ENCODE data around the gene SGSH. TPM values are rescaled to one million over a fixed set of nuclear protein-coding genes. Genes with fewer than 3 reads are reported as not detected.

SGSH gene
- total RNA-seq, 4 donors from 2014 or later, result 14.4 to 39.7 (median 38.4) TPM

DNA sequence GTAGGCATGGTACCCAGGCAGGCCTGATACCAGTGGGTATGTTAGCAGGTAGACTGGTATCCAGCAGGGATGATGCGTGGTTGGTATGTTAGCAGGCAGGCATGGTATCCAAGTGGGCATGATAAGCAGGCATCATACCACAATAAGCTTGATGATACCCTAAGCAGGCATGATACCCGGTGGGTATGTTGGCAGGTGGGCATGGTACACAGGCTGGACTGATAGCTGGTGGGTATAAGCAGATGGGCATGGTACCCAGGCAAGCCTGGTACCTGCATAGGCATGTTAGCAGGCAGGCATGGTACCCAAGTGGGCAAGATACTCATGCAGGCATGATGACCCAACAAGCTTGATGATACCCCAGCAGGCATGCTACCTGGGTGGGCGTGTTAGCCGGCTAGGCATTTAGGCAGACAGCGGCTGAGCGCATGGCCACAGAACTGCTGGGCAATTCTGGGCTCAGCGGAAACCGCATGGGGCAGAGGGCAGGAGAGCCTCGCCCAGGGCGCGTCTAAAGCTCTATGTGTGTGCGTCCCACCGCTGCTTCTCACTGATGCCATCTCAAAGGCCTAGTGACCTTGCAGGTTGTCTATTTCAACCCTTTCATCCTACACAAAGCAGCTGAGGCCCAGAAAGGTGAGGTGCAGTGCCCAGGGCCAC lies 2.3 kb downstream of the SGSH start:
- H3K4me3 ChIP-seq, result no peak overlapping the region
- no peak overlapping the region for H3K27ac ChIP-seq
- H3K4me1 ChIP-seq, result peaks cover 0 to 6% of the 10 kb centered on the region in 2 donors
- H3K9me3 ChIP-seq, result no peaks in the 10 kb centered on the region
- no peaks in the 10 kb centered on the region for H3K36me3 ChIP-seq
- DNase-seq, result no peak
- TF ChIP-seq POLR2A (IDR thresholded peaks at IDR 0.05), result no peak
- TF ChIP-seq, protein P1, sequence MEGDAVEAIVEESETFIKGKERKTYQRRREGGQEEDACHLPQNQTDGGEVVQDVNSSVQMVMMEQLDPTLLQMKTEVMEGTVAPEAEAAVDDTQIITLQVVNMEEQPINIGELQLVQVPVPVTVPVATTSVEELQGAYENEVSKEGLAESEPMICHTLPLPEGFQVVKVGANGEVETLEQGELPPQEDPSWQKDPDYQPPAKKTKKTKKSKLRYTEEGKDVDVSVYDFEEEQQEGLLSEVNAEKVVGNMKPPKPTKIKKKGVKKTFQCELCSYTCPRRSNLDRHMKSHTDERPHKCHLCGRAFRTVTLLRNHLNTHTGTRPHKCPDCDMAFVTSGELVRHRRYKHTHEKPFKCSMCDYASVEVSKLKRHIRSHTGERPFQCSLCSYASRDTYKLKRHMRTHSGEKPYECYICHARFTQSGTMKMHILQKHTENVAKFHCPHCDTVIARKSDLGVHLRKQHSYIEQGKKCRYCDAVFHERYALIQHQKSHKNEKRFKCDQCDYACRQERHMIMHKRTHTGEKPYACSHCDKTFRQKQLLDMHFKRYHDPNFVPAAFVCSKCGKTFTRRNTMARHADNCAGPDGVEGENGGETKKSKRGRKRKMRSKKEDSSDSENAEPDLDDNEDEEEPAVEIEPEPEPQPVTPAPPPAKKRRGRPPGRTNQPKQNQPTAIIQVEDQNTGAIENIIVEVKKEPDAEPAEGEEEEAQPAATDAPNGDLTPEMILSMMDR (IDR thresholded peaks at IDR 0.05), result no peak
- H3K27me3 ChIP-seq, result no peaks in the 10 kb centered on the region
- intact Hi-C loops (cut with DNase I; ENCODE audit: low total_unique reads), result no loop called here

DNA sequence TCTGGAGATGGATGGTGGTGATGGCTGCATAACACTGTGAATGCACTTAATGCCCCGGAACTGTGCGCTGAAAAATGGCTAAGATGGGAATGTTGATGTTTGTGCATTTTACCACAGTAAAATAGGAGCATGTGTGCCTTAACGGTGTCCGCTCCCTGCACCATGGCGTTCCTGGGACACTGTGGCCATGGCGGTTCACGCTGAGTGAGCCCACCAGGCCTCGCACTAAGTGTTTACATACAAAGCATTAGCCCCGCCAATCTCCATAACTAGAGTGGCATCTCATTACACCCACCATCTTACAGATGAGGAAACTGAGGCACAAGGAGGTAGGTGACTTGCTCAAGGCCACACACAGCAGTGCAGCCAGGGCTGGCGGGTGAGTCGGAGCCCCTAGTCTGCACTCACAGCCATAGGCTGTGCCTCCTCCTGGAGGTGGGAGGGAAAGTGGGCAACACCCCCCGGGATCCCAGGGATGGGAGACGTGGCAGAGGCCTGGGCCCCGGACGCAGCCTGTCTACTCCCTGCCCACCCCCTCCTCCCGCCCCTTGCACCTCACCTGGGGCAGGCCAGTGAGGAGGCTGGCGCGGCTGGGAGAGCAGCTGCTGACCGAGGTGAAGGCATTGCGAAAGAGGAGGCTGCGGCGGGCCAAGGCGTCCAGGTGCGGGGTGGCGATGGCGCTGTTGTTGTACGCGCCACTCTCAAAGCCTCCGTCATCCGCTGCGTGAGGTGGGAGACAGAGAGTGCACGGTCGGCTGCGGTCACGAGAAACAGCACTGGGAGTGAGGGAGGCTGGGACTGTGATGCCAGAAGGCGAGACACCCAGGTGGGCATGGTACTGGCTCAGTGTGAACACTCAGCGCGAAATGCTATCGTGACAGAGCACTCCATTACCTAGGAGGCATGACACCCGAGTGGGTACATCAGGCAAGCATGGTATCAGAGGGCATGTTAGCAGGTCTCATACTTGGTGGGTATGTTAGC lies 3.4 kb downstream of the SGSH start:
- Histone ChIP-seq H3K9me3 (no peaks in the 10 kb centered on the region), H3K36me3 (no peaks in the 10 kb centered on the region), H3K4me3 (no peak overlapping the region), H3K27ac (no peak overlapping the region), H3K27me3 (no peaks in the 10 kb centered on the region), H3K4me1 (peaks cover 0 to 6% of the 10 kb centered on the region in 2 donors)
- no peak for TF ChIP-seq POLR2A (IDR thresholded peaks at IDR 0.05)
- TF ChIP-seq, protein P1 (IDR thresholded peaks at IDR 0.05), result no peak
- no peak for DNase-seq
- intact Hi-C loops (cut with DNase I; ENCODE audit: low total_unique reads), result no loop called here

DNA sequence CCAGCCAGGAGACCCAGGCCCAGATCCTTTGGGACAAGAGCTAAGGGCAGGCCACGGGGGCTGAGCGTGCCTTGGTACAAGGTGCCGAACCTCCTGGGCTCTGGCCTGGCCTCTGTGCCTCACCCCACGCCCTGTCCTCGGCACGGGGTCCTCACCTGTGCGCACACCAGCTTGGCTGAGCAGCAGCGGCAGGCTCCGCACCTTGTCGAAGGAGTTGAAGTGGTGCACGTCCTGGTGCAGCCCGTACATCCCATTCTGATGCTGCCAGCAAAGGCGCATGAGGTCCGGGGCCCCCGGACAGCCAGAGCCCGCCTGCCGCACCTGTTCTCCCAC lies 5.3 kb downstream of the SGSH start:
- Histone ChIP-seq H3K9me3 (no peaks in the 10 kb centered on the region), H3K4me1 (no peaks in the 10 kb centered on the region), H3K36me3 (no peaks in the 10 kb centered on the region), H3K27ac (no peak overlapping the region), H3K4me3 (no peak overlapping the region), H3K27me3 (no peaks in the 10 kb centered on the region)
- DNase-seq, result no peak
- intact Hi-C loops (cut with DNase I; ENCODE audit: low total_unique reads), result no loop called here
- no peak for TF ChIP-seq POLR2A (IDR thresholded peaks at IDR 0.05)
- TF ChIP-seq, protein P1 (IDR thresholded peaks at IDR 0.05), result no peak

DNA sequence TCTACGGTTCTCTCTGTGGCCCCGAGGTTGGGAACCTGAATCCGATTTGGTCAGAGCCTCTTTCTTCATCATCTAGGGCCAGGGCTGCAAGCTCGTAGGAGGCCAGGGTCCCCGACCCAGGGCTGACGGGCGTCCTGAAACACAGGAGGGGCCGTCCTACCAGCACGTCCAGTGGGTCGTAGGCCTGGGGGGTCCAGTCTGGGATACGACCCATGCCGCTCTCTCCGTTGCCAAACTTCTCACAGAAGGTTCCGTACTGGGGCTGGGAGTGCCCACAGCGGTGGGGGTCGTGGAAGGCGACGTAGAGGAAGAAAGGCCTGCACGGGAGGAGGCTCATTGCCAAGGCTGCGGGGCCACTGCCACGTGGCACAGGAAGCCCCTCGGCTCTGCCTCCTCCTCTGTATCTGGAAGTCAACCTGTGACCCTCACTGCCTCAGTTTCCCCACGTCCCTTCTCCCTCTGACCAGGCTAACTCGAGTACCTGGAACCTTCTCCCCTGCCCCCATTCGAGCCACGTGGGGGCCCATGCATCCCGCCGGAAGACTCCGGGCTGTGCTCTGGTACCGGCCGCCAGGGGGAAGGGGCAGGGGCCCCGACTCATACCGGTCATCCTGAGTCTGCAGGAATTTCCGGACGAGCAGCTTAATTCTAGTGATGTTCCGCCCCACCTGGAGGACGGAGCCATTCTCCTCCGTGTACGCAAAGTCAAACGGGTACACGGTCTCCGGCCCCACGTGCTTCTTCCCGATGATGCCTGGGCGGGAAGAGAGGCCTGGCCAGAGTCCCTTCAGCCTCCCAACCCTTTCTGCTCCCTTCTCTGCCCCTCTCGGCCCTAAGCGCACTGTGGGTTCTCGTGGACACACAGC lies 5.9 kb downstream of the SGSH start:
- Histone ChIP-seq H3K9me3 (no peaks in the 10 kb centered on the region), H3K36me3 (no peaks in the 10 kb centered on the region), H3K4me1 (no peaks in the 10 kb centered on the region), H3K27ac (no peak overlapping the region), H3K27me3 (no peaks in the 10 kb centered on the region), H3K4me3 (no peak overlapping the region)
- intact Hi-C loops (cut with DNase I; ENCODE audit: low total_unique reads), result no loop called here
- TF ChIP-seq POLR2A (IDR thresholded peaks at IDR 0.05), result no peak
- TF ChIP-seq, protein P1 (IDR thresholded peaks at IDR 0.05), result no peak
- DNase-seq, result no peak

Measured in uterus (tissue), 4 donors.